ENCODE measurements around the gene DNAH1.

DNA sequence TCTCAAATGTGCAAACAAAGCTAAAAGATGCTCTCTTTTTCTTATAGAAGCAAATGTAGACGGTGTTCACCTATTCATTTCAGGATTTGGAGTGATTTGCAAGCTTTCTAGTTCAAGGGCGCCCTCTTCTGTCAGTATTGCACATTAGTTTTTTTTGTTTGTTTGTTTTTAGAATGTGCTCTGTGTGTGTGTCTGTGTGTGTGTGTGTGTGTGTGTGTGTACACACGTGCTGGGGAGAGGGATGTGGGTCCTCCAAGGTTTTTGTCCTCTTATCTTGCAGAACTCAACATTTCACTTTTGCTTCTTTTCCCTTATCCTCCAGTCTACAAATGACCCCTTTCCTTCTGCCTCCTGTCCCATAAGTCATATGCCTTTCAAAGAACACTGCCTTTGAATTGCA is 23.5 kb downstream of the DNAH1 start:
- TF ChIP-seq, protein P1, sequence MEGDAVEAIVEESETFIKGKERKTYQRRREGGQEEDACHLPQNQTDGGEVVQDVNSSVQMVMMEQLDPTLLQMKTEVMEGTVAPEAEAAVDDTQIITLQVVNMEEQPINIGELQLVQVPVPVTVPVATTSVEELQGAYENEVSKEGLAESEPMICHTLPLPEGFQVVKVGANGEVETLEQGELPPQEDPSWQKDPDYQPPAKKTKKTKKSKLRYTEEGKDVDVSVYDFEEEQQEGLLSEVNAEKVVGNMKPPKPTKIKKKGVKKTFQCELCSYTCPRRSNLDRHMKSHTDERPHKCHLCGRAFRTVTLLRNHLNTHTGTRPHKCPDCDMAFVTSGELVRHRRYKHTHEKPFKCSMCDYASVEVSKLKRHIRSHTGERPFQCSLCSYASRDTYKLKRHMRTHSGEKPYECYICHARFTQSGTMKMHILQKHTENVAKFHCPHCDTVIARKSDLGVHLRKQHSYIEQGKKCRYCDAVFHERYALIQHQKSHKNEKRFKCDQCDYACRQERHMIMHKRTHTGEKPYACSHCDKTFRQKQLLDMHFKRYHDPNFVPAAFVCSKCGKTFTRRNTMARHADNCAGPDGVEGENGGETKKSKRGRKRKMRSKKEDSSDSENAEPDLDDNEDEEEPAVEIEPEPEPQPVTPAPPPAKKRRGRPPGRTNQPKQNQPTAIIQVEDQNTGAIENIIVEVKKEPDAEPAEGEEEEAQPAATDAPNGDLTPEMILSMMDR (IDR thresholded peaks at IDR 0.05) = peak; percentile 60 to 73 (median 61)
- no peak for TF ChIP-seq POLR2A (IDR thresholded peaks at IDR 0.05)

All from testis (tissue), 2 donors.